Mesendoderm (in vitro differentiated cells): ENCODE measurements around the gene CBLN2.

Source experiments
- DNase-seq: peaks from one replicate; pipeline ENCODE4 v3.0.0; 2013
- H2AK5ac ChIP-seq: 2 replicates; pipeline ENCODE4 v1.6.1; 2013; ENCODE audit warnings: low read length, inconsistent platforms
- H2BK120ac ChIP-seq: 2 replicates; pipeline ENCODE4 v1.6.1; 2013; ENCODE audit warnings: low read depth, mild to moderate bottlenecking, low read length, moderate library complexity, mixed read lengths
- H2BK15ac ChIP-seq: replicated peaks from 2 replicates; pipeline ENCODE4 v1.6.1; 2013; ENCODE audit warnings: low read depth, mild to moderate bottlenecking, moderate library complexity
- H2BK5ac ChIP-seq: 2 replicates; pipeline ENCODE4 v1.6.1; 2013; ENCODE audit warnings: low read length, inconsistent platforms
- H3K18ac ChIP-seq: 2 replicates; pipeline ENCODE4 v1.6.1; 2013; ENCODE audit warnings: mild to moderate bottlenecking, low read length, mixed read lengths
- H3K23ac ChIP-seq: one replicate; pipeline ENCODE4 v1.6.1; 2013; ENCODE audit warnings: low read length
- H3K27ac ChIP-seq: 2 replicates; pipeline ENCODE4 v1.5.1; 2013; ENCODE audit warnings: low read depth, mild to moderate bottlenecking, inconsistent platforms, low read length, moderate library complexity
- H3K27me3 ChIP-seq: 2 replicates; pipeline ENCODE4 v1.6.1; 2013; ENCODE audit warnings: low read length, control low read depth, mild to moderate bottlenecking, inconsistent platforms; ENCODE audit not compliant: insufficient read depth, poor library complexity
- H3K36me3 ChIP-seq: 2 replicates; pipeline ENCODE4 v1.6.1; 2013; ENCODE audit warnings: low read length, inconsistent platforms; ENCODE audit not compliant: control insufficient read depth, insufficient read depth
- H3K4ac ChIP-seq: one replicate; pipeline ENCODE4 v1.6.1; 2013; ENCODE audit warnings: low read depth, mild to moderate bottlenecking, low read length, moderate library complexity
- H3K4me1 ChIP-seq: 2 replicates; pipeline ENCODE4 v1.6.1; 2013; ENCODE audit warnings: low read depth, low read length, inconsistent platforms; ENCODE audit not compliant: control insufficient read depth
- H3K4me2 ChIP-seq: 2 replicates; pipeline ENCODE4 v1.6.1; 2013; ENCODE audit warnings: low read length
- H3K4me3 ChIP-seq: 2 replicates; pipeline ENCODE4 v1.5.1; 2013; ENCODE audit warnings: mild to moderate bottlenecking, low read length
- H3K56ac ChIP-seq: one replicate; pipeline ENCODE4 v1.6.1; 2013; ENCODE audit warnings: low read length
- H3K79me1 ChIP-seq: 2 replicates; pipeline ENCODE4 v1.6.1; 2013; ENCODE audit warnings: low read length, inconsistent platforms
- H3K79me2 ChIP-seq: 2 replicates; pipeline ENCODE4 v1.6.1; 2013; ENCODE audit warnings: mild to moderate bottlenecking, low read length; ENCODE audit not compliant: control insufficient read depth, insufficient read depth
- H3K9ac ChIP-seq: 2 replicates; pipeline ENCODE4 v1.6.1; 2013; ENCODE audit warnings: low read length, inconsistent platforms
- H4K5ac ChIP-seq: one replicate; pipeline ENCODE4 v1.6.1; 2013; ENCODE audit warnings: low read length
- H4K8ac ChIP-seq: one replicate; pipeline ENCODE4 v1.6.1; 2013; ENCODE audit warnings: low read depth, mild to moderate bottlenecking, control low read depth, low read length, moderate library complexity
- WGBS: extraction: QIAGEN DNeasy Blood & Tissue Kit; methylation state at CpG from one replicate; pipeline ENCODE4 v1.1.7; 2013; ENCODE audit warnings: low lambda C conversion rate, missing lambda C conversion rate; ENCODE audit not compliant: insufficient coverage; ENCODE audit errors: extremely low coverage; 5-methylcytosine and 5-hydroxymethylcytosine counted together

Gene CBLN2

GRCh38 chr18:72539901-72540300, 4.2 kb downstream of the CBLN2 start:
- Histone ChIP-seq H3K79me2 (no peaks in the 10 kb centered on the region), H3K27ac (no peak overlapping the region), H3K36me3 (no peaks in the 10 kb centered on the region), H2BK15ac (no peak overlapping the region), H4K5ac (no peak overlapping the region), H2AK5ac (no peak overlapping the region), H3K79me1 (no peaks in the 10 kb centered on the region), H3K4me3 (no peak overlapping the region), H3K56ac (no peak overlapping the region), H3K4me1 (no peaks in the 10 kb centered on the region), H2BK5ac (no peak overlapping the region), H3K18ac (no peak overlapping the region), H2BK120ac (no peak overlapping the region), H3K23ac (no peak overlapping the region), H3K9ac (no peak overlapping the region), H4K8ac (no peak overlapping the region), H3K27me3 (peaks cover 27% of the 10 kb centered on the region), H3K4me2 (no peak overlapping the region), H3K4ac (no peak overlapping the region)
- no CpG with 5 or more reads among the region's 5 CpGs for WGBS
- DNase-seq, result no peak

- no peak overlapping the region for H3K4ac ChIP-seq
- no peak overlapping the region for H3K9ac ChIP-seq
- no peak overlapping the region for H3K18ac ChIP-seq
- H3K79me1 ChIP-seq, result no peaks in the 10 kb centered on the region
- no peaks in the 10 kb centered on the region for H3K36me3 ChIP-seq
- no peak overlapping the region for H4K8ac ChIP-seq
- H3K56ac ChIP-seq, result no peak overlapping the region
- DNase-seq, result peak; percentile 8
- H3K4me1 ChIP-seq, result no peaks in the 10 kb centered on the region
- H2BK5ac ChIP-seq, result no peak overlapping the region
- no peaks in the 10 kb centered on the region for H3K27me3 ChIP-seq
- H3K4me3 ChIP-seq, result no peak overlapping the region
- no peak overlapping the region for H2AK5ac ChIP-seq
- H3K4me2 ChIP-seq, result no peak overlapping the region
- no peaks in the 10 kb centered on the region for H3K79me2 ChIP-seq
- no peak overlapping the region for H3K27ac ChIP-seq
- no CpG with 5 or more reads among the region's 1 CpG for WGBS
- H2BK15ac ChIP-seq, result no peak overlapping the region
- no peak overlapping the region for H4K5ac ChIP-seq
- no peak overlapping the region for H3K23ac ChIP-seq
- H2BK120ac ChIP-seq, result no peak overlapping the region
Measured at GRCh38 chr18:72530622-72531021, 13.5 kb downstream of the CBLN2 start.

- no peak overlapping the region for H3K4me3 ChIP-seq
- no peaks in the 10 kb centered on the region for H3K4me1 ChIP-seq
- H2BK15ac ChIP-seq, result no peak overlapping the region
- DNase-seq, result no peak
- H3K79me1 ChIP-seq, result no peaks in the 10 kb centered on the region
- H2BK120ac ChIP-seq, result no peak overlapping the region
- no peak overlapping the region for H4K8ac ChIP-seq
- no peaks in the 10 kb centered on the region for H3K27me3 ChIP-seq
- no peak overlapping the region for H3K4ac ChIP-seq
- H2AK5ac ChIP-seq, result no peak overlapping the region
- no peak overlapping the region for H3K27ac ChIP-seq
- no peaks in the 10 kb centered on the region for H3K79me2 ChIP-seq
- no peak overlapping the region for H3K9ac ChIP-seq
- no peaks in the 10 kb centered on the region for H3K36me3 ChIP-seq
- no CpG with 5 or more reads among the region's 5 CpGs for WGBS
- no peak overlapping the region for H3K4me2 ChIP-seq
- no peak overlapping the region for H3K18ac ChIP-seq
- H2BK5ac ChIP-seq, result no peak overlapping the region
- no peak overlapping the region for H3K23ac ChIP-seq
- no peak overlapping the region for H4K5ac ChIP-seq
- H3K56ac ChIP-seq, result no peak overlapping the region
Measured at GRCh38 chr18:72504866-72505265, 39.3 kb downstream of the CBLN2 start.

- Histone ChIP-seq H3K36me3 (no peaks in the 10 kb centered on the region), H3K79me2 (no peaks in the 10 kb centered on the region), H3K27me3 (no peaks in the 10 kb centered on the region), H3K4me3 (no peak overlapping the region), H2BK15ac (no peak overlapping the region), H3K27ac (no peak overlapping the region), H3K4me2 (no peak overlapping the region), H2AK5ac (no peak overlapping the region), H4K8ac (no peak overlapping the region), H3K4ac (no peak overlapping the region), H3K56ac (no peak overlapping the region), H3K18ac (no peak overlapping the region), H2BK5ac (no peak overlapping the region), H3K23ac (no peak overlapping the region), H3K4me1 (no peaks in the 10 kb centered on the region), H3K79me1 (no peaks in the 10 kb centered on the region), H2BK120ac (no peak overlapping the region), H3K9ac (no peak overlapping the region), H4K5ac (no peak overlapping the region)
- DNase-seq, result no peak
- WGBS, result no CpG with 5 or more reads among the region's 19 CpGs
Measured at GRCh38 chr18:72502671-72503431, 41.3 kb downstream of the CBLN2 start.

- H3K56ac ChIP-seq, result no peak overlapping the region
- no peak overlapping the region for H2BK5ac ChIP-seq
- no peak overlapping the region for H3K23ac ChIP-seq
- no peak overlapping the region for H2AK5ac ChIP-seq
- no peaks in the 10 kb centered on the region for H3K79me2 ChIP-seq
- no peak overlapping the region for H4K5ac ChIP-seq
- no CpG with 5 or more reads among the region's 3 CpGs for WGBS
- H3K27me3 ChIP-seq, result no peaks in the 10 kb centered on the region
- H4K8ac ChIP-seq, result no peak overlapping the region
- no peak for DNase-seq
- H3K36me3 ChIP-seq, result no peaks in the 10 kb centered on the region
- no peak overlapping the region for H3K4me3 ChIP-seq
- no peak overlapping the region for H3K4ac ChIP-seq
- no peak overlapping the region for H3K27ac ChIP-seq
- H3K9ac ChIP-seq, result no peak overlapping the region
- H3K4me2 ChIP-seq, result no peak overlapping the region
- H3K18ac ChIP-seq, result no peak overlapping the region
- H3K4me1 ChIP-seq, result no peaks in the 10 kb centered on the region
- no peaks in the 10 kb centered on the region for H3K79me1 ChIP-seq
- no peak overlapping the region for H2BK15ac ChIP-seq
- no peak overlapping the region for H2BK120ac ChIP-seq
Measured at GRCh38 chr18:72492497-72492896, 51.6 kb downstream of the CBLN2 start.
